ENCODE data around the gene ATXN10.

Gene ATXN10

GRCh38 chr22:45866126-45866645 is 194.6 kb downstream of the ATXN10 start:
- no peak for DNase-seq

GRCh38 chr22:45866646-45867117 is 195.0 kb downstream of the ATXN10 start:
- no peak for DNase-seq

DNA sequence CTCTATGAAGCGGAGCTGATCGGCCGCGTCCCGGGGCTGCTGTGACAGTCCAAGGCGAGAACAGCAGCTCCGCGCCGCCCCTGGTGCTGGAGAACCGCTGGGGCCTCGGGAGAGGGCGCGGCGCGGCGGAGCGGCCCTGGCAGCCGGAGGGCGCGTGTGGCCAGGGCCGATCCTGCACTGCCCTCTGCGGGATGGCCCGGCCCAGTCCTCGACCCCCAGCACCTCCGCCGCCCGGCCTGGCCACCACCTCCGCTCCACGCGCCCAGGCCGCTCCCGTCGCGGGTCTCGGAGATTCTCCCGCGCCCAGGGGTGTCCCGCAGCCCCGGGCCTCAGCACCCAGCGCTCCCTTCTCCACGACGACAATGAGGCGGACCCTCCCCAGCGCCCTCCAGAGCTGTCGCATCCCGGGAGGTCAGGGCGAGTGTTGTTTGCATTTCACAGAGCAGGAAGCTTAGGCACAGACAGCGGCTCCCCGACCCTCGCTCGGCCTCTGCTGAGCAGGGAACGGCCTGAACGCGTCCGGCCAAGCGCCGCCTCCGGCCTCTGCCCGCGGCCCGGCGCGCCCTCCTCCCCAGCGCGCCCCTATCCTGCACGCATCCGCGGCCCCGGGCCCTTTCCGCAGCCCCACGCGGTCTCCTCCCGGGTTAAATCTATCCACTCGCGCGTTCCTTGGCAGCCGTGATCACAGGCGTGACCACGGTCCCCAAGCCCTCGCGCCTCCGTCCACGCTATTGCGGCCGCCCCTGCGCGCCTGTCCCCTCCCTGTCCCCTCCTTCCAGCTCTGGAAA is 195.7 kb downstream of the ATXN10 start:
- no peak for DNase-seq

GRCh38 chr22:45867906-45868555 is 196.4 kb downstream of the ATXN10 start:
- no peak for DNase-seq

GRCh38 chr22:45868571-45869339 is 197.1 kb downstream of the ATXN10 start:
- no peak for DNase-seq

- no peak for DNase-seq
Measured at GRCh38 chr22:45869340-45869847, 197.8 kb downstream of the ATXN10 start.

DNA sequence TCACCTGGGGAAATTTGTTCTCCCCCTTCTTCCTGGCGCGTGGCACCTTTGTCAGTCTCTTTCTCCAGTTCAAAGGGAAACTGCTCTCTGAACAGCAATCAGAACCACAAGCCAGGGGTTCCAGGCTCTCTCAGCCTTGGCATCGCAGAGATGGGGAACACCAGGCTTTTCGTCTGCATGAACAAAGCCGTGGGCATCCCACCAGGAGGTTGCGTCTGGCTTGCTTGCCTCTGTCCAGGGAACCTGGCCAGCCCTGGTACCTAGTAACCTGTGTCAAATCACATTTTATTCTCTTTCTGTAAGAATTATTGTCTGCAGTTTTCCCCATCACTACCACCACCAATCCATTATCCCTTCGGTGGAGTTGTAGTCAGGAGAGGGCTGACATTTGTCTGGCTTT is 198.4 kb downstream of the ATXN10 start:
- no peak for DNase-seq

GRCh38 chr22:45871721-45872120 is 200.1 kb downstream of the ATXN10 start:
- peak; percentile 6 for DNase-seq

DNA sequence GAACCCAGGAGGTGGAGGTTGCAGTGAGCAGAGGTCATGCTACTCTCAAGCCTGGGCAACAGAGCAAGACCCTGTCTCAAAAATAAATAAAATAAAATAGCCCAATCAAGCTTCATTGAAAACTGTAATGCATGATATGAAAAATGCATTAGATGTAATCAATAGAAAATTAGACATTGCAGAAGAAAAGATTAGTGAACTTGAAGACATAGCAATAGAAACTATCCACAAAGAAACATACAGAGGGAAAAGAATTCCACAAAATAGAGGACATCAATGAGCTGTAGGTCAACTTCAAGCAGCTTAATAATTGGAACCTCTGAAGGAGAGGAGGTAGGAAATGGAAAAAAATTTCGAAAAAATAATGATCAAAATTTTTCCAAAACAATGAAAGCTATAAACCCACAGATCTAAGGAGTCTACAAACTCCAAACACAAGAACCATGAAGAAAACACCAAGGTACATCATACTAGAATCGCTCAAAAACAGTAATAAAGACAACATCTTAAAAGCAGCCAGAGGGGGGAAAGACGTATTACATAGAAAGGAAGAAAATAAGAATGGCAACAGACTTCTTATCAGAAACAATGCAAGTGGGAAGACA is 201.1 kb downstream of the ATXN10 start:
- no peak for DNase-seq

DNA sequence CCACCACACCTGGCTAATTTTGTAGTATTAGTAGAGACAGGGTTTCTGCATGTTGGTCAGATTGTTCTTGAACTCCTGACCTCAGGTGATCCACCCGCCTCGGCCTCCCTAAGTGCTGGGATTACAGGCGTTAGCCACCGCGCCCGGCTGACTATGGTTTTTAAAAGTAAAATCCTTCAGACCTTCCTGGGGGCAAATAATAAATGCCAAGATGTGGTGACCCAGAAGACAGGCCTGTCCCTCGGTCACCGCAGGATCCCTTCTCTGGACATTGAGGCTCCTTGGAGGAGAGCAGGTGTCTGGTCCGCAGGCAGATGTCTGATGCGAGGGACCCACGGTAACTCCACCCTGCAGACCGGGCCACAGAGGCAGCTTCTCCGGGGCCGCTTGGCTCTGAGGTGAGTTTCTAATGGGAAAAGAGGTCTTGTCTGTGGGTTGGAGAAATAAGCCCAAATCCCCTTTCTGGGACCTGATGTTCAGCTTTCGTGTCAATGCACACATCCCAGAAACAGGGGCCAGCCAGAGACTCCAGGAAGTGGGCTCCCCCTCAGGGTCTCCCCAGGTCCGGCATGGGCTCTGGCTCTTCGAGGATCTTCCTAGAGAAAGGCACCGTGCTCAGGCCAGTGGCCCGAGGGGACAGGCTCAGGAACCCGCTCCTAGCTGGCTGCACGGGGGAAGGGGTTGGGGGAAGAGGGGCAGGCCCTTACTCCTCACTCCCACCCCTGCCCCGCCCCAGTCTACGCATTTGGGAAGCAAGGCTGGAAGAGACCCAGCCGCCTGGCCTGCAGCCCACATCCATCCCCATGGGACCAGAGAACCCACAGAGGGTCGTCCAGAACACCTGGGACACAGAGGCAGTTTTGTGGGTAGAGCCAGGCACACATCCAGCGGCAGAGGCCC is 204.8 kb downstream of the ATXN10 start:
- no peak for DNase-seq

DNA sequence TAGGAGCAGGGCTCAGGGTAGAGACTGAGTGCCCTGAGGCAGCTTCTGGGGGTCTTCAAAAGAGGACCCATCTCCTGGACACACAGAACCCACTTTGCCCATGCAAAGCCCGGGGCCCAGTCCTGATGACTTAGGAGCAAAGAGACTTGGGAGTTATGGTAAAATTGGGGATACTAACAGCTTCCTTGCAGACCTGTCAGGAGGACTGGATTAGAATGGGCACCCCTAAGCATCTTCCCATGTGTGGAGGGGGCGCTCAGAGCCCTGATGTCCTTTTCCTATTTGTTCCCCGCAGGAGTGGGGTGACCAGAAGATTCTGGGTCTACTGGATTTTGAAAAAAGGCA is 205.4 kb downstream of the ATXN10 start:
- DNase-seq, result no peak

DNA sequence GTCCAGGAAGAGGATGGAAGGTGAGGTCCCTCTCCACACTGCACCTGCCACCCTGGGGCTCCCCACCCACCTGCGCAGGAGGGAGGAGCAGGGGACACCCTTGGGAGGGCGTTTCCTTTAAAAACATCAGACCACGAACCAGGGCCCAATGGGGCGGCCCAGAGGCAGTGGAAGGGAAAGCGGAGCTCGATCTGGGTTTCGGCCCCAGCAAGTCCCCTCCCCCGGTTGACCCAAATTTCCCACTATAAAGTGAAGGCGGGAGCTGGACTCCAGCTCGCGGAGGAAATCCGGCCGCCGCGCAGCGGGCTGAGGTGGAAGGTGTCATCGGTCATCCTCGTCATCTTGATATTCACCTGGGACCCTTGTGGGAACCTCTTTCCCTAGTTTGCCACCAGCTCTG is 206.0 kb downstream of the ATXN10 start:
- DNase-seq, result no peak

GRCh38 chr22:45878051-45878781 is 206.6 kb downstream of the ATXN10 start:
- no peak for DNase-seq

DNA sequence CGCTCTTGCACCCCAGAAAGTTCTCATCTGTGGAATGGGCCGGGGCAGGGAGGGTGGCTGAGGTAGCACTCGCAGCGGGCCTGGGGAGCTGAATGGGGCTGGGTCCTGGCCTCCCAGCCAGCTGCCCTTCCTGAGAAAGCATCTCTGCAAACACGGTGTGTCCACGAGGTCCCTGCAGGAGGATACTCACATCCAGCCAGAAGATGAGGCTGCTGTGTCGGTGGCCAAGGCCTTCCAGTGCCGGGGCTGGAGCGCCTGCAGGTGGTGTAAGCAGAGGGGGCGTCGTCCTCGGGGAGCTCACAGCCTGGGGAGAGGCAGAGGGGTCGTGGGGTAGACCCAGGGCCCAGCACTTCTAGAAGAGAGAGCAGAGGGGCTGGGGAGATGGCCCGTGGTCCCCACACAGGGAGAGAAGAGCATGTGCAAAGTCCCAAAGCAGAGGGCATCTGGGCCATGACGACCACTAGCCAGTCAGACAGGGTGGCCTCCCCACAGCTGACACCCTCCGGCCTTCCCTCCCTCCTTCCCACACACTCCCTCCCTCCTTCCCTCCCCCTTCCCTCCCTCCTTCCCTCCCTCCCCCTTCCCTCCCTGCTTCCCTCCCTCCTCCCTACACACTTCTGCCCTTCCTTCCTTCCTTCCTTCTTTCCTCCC is 207.4 kb downstream of the ATXN10 start:
- DNase-seq, result no peak

- no peak for DNase-seq
Measured at GRCh38 chr22:45879552-45879949, 207.9 kb downstream of the ATXN10 start.

DNA sequence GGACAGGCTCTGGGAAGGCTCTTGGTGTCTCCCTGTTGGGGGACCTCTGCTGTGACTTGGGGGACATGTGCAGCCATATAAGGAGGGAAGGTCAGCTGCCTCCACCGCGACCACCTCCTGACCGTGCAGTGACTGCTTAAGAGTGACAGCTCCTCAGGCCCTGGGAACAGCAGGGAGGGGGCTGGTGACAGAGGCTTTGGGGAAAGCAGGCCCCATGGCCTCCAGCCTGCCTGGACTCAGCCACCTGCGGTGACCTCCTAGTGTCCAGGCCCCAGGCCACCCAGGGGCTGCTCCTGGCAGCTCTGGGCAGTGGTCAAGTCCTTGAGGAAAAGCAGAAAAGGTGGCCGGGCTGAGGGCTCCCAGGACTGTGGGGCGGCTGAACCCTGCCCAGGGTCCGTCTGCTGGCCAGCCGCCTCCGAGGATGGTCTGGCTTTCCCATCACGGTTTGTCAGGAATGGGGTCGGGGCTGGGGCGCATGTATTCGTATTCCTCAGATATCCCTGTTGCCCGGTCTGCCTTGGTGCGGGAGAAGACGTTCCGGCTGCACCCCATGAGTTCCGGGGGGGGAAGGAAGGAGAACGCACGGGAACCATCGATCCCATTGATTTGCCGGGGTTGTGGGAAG is 208.6 kb downstream of the ATXN10 start:
- no peak for DNase-seq

GRCh38 chr22:45880716-45881523 is 209.3 kb downstream of the ATXN10 start:
- DNase-seq, result no peak

DNA sequence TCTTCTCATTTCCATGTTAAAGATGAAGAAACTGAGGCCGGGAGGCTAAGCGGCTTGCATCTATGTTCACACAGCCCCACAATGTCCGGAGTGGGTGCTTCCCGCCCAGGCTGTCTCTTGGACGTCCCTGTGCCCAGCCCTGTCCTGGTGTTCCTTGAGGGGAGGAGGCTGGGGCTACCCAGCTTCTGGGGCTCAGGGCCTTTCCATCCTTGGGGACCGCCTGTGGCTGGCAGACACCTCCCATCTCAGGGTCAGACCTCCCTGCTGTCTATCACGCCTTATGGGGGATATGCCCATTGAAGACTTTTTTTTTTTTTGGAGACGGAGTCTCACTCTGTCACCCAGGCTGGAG is 209.9 kb downstream of the ATXN10 start:
- DNase-seq, result no peak
